Daoy (cell line): ENCODE measurements around the gene ADAMTS18. TPM values are rescaled to one million over a fixed set of nuclear protein-coding genes. Genes with fewer than 3 reads are reported as not detected.

ENCODE experiments used
- DNase-seq: peaks from one replicate; pipeline ENCODE4 v3.0.0-alpha.2; 2015; ENCODE audit warnings: low read depth
- total RNA-seq: library from RNA; depleted of rRNA; stranded (reverse); fragments of >200 nt; shearing (Covaris generic); gene quantifications from 2 replicates; pipeline ENCODE4 v1.2.3, GENCODE V29; 2014

ADAMTS18 gene
- total RNA-seq, 1 experiment from 2014 or later: 0.51 TPM

GRCh38 chr16:77434022-77434529 lies 758 bp downstream of the ADAMTS18 start:
- no peak for DNase-seq

- DNase-seq: no peak
These were observed 1.7 kb downstream of the ADAMTS18 start for GRCh38 chr16:77433146-77433545.

DNA sequence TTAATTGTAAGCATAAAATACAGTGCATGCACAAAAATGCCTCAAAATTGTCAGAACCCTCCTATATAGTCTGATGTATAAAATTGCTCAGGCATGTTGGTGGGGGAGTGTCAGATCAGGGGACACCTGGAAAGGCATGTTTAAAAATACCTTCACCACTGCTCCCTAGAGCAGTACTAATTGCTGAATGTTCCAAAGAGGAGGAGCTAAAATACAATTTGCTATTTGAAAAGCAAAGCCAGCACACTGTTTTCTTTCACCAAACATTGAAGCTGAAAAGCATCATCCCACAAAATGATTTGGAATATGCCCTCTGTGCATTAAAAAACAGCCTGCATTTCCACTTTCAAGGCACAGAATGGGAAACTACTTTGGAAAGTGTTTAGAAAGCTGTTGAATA lies 2.6 kb downstream of the ADAMTS18 start:
- DNase-seq: no peak

GRCh38 chr16:77430787-77431585 lies 3.8 kb downstream of the ADAMTS18 start:
- no peak for DNase-seq

- DNase-seq: no peak
These were observed 4.5 kb downstream of the ADAMTS18 start for GRCh38 chr16:77430360-77430759.

DNA sequence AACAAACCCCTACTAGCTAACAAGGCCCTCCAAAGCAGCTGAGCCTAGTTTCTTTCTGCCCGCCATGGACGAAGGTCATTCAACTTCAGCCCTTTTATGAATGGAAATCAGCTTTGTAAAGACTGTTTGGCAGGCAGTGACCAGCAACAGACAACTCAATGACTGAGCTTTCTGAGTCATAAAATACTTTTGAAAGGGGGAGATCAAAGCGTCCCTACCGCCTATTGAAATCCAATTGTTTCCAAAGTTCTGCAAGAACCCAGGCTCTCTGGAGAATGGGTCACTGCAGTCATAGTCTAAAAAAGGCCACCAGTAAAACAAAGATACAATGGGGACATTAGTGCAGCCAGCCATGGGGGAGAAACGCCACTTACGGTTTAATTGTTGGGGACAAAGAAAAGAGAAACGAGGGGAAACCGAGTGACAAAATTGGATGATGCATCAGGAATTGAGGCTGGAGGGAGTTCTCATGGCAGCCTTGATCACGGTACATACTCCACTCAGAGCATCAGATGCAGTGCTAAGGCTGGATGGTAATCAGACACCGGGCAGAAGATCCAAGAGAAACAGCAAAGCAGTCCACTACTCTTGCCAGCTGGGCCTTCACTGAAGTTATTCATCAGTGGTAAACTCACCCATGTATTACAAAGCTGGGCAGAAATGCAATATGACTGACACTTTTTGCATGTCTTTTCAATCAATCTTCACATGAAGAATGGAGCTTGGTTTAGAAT lies 9.8 kb downstream of the ADAMTS18 start:
- no peak for DNase-seq

- no peak for DNase-seq
These were observed 12.5 kb downstream of the ADAMTS18 start for GRCh38 chr16:77422196-77422784.

DNA sequence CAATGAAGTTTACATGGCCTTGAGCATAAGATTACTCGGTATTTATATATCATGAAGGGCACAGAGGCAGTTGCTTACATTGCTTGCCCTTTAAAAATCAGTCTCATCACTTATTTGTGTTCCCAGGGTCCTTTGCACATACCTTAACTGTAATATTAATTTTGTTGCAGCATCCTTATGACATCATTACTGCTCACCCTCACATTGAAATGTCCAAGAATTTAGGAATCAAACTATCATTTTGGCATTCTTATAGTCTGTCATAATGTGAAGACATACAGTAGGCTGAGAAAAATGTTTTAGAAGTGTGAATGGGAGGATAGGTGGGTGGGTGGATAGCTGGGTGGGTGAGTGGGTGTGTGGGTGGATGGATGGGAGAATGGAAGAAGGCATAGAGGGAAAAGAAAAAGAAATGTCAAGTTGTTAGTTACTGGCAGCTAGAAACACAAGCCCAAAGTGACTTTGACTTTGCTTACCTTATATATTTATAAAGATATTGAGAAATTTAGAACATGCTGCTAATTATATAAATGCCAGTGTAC lies 17.8 kb downstream of the ADAMTS18 start:
- DNase-seq: no peak

- no peak for DNase-seq
These were observed 20.0 kb downstream of the ADAMTS18 start for GRCh38 chr16:77414752-77415231.

GRCh38 chr16:77410449-77410848 lies 24.4 kb downstream of the ADAMTS18 start:
- DNase-seq: no peak

- no peak for DNase-seq
These were observed 25.5 kb downstream of the ADAMTS18 start for GRCh38 chr16:77409311-77409710.

DNA sequence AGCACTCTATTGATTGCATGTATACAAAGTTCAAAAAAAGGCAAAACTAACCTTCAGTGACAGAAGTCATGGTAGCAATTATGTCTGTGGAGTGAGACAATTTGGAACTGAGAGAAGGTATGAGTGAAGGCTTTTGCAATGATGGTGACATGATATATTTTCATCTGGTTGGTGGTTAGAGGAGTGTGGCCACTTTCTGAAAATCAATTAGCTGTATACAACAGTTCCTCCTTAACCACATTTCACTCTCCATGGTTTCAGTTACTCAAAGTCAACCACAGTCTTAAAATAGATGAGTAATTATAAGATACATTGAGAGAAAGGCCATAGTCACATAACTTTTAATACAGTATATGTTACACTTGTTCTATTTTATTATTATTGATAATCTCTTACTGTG lies 26.2 kb downstream of the ADAMTS18 start:
- no peak for DNase-seq

DNA sequence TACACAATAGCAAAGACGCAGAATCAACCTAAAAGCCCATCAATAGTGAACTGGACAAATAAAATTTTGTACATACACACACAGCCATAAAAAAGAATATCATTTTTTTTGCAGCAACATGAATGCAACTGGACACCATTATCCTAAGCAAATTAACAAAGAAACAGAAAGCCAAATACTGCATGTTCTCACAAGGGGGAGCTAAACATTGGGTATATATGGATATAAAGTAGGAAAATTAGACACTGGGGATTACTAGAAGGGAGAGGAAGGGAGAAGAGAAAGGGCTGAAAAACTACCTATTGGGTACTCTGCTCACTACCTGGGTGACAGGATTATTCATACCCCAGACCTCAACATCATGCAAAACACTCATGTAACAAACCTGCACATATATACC lies 28.2 kb downstream of the ADAMTS18 start:
- DNase-seq: no peak

- DNase-seq: no peak
These were observed 30.1 kb downstream of the ADAMTS18 start for GRCh38 chr16:77404775-77405174.

DNA sequence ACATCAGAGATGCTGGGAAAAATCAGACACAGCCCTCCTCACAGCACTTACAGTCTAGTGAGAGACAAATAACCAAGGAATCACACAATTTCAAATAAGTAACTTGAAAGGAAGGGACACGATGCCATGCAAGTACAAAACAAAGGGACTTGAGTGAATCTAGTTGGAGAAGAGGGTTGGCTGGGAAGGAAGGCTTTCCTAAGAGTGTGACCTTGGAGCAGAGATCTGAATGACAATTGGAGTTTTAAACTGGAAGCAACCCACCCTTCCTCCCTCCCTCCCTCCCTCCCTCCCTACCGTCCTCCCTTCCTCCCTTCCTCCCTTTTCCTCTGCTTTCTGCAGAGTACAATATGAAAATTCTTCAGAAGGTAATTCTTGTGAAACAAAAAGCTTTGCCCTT lies 31.1 kb downstream of the ADAMTS18 start:
- DNase-seq: no peak

DNA sequence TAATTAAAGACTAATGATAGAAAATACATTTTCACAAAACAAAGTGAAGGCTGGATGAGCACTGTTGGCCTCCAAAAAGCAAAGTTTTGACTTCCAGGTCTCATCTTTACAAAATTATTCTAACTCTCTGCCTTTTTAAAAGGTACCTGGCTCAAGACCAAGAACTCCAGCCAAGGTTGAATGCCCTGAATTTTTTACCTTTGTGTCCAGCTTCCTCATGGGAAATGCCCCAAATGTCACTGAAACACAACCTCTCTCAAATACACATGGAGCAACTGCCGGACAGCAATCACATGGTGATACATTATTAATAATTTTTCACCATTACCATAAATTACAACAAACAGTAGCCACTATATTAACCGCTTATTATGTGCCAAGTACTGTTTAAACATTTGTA lies 32.2 kb downstream of the ADAMTS18 start:
- DNase-seq: no peak

- DNase-seq: no peak
These were observed 32.7 kb downstream of the ADAMTS18 start for GRCh38 chr16:77402118-77402517.

GRCh38 chr16:77399546-77399945 lies 35.3 kb downstream of the ADAMTS18 start:
- no peak for DNase-seq

GRCh38 chr16:77399066-77399465 lies 35.8 kb downstream of the ADAMTS18 start:
- no peak for DNase-seq

DNA sequence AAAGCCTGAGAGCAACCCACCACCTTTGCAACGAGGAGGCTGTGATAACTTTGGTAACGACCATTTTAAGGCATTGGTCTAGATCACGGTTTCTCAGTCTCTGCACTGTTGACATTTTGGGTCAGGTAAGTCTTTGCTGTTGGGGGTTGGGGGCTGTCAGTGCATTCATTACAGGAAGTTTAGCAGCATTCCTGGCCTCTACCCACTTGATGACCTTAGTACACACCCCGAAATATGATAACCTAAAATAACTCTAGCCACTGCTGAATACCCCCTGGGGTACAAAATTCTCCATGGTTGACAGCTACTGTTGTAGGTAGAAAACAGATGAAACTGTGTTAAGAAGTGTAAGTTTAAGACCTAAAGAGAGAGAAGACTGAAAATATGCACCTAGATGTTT lies 36.3 kb downstream of the ADAMTS18 start:
- no peak for DNase-seq

GRCh38 chr16:77396461-77396860 lies 38.4 kb downstream of the ADAMTS18 start:
- DNase-seq: no peak

GRCh38 chr16:77394699-77395098 lies 40.1 kb downstream of the ADAMTS18 start:
- no peak for DNase-seq
